ENCODE data around the gene AHNAK.
"Not testable (repeated sequence)": the region's sequence is repeated elsewhere in the genome, so short reads cannot be mapped to it uniquely, and the experiment has no call there.

The AHNAK gene

DNA sequence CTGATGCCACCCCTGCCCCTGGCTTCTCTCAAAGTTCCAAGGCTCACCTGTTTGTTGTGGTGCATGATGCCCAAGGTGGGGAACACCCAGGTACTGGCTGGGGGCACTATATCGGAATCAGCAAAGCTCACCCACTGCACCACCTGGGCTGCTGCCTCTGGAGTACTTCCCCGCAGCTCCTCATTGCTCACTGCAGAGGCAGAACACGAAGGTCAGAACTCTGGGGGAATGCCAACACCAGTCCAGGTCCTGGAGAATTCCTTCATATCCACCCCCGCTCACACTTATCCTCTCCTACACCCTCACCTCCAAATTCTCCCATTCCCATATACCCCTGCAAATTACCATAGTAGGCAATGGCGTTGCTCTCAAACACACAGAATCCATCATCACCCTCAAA is 24.9 kb upstream of the AHNAK start:
- DNase-seq = not testable (repeated sequence)

DNA sequence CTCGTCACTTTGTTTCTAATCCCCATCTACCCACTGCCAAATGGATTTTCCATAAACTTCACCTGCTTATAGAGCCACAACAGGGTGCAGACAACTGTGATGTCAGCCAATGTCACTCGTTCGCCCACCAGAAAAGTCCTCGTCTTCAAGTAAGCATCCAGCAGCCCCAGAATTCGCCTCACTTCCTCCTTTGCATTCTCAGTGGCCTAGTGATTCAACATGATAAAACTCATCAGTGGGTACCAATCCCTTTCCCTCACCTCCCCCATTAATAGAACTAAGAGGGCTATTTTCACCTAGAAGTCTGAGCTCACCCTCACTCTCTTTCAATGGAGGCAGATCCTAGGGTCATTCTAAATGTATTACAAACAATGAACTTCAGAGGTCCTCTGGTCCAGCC is 24.3 kb upstream of the AHNAK start:
- DNase-seq = not testable (repeated sequence)

DNA sequence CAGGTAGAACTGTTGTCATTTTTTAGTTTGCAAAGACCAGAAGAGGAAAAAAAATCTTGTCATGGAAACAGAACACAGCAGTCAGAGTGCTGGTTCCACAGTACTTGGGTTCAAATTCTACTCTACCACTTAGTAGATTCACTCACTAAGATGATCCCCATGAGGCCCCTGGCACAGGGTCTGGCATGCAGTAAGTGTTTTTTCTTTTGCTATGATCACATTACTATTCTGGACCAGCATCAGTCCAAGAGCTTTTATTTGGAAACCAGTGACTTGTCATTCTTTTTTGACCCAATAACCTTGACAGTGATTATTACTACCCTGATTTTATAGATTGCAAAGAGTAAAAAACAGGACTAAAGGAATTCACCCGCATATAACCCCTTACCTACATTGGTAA is 23.0 kb upstream of the AHNAK start:
- DNase-seq = no peak

DNA sequence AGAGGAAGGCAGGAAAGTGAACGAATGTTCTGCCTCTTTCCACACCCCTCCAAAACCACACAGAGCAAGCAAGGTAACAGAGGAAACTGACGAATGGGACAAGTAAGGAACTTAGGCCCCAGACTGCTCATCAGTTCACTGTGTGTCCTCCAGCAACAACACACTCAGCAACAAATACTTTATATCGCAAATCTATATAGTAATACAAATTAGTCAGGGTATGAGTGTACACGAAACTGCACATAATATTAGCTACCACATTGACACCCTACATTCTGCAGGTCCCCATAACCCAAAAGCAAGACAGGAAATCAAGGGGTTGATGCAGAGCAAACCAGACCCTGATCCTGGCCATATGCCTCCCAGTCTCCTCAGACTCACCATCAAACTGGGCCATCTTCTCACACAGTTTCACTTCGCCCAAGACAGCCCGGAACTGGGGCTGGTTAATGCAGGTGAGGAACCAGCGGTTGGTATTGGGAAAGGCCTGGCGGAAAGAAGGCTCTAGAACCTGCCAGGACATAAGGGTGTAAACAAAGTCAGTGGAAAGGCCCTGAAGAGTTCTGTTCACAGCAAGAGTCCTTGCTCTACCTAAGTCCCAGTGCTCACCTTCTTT is 20.5 kb upstream of the AHNAK start:
- DNase-seq = no peak

GRCh38 chr11:62566247-62566646 is 19.6 kb upstream of the AHNAK start:
- no peak for DNase-seq

- DNase-seq = no peak
Measured at GRCh38 chr11:62565100-62565802, 18.6 kb upstream of the AHNAK start.

GRCh38 chr11:62561677-62562230 is 15.1 kb upstream of the AHNAK start:
- not testable (repeated sequence) for DNase-seq

DNA sequence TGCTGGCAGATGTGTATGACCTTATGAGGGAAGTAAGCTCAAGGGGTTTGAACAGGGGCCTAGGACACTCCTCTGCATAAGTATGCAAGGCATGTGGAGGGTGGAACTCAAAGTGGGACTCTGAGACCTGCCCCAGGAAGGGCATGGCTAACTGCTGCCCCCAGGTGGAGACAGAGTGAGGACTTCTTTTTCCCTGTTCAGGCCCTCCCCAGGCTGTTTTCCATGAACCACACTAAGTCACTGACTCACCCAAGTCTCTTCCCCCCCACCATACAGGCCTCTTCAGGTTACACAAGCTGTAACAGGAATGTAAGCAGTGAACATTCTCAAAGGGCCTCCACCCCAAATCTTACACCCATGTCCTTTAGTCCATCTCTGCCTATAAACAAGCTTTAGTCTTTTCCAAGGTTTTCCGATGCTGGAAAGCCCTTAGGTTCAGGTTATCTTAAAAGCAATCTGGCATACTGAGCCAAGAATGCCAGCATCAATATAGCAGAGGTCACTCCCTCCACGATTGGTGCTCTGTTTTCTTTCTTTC is 14.0 kb upstream of the AHNAK start:
- DNase-seq = peak; percentile 74

GRCh38 chr11:62559626-62560025 is 13.0 kb upstream of the AHNAK start:
- DNase-seq = not testable (repeated sequence)

GRCh38 chr11:62559204-62559603 is 12.6 kb upstream of the AHNAK start:
- no peak for DNase-seq

- no peak for DNase-seq
Measured at GRCh38 chr11:62558669-62559068, 12.1 kb upstream of the AHNAK start.

DNA sequence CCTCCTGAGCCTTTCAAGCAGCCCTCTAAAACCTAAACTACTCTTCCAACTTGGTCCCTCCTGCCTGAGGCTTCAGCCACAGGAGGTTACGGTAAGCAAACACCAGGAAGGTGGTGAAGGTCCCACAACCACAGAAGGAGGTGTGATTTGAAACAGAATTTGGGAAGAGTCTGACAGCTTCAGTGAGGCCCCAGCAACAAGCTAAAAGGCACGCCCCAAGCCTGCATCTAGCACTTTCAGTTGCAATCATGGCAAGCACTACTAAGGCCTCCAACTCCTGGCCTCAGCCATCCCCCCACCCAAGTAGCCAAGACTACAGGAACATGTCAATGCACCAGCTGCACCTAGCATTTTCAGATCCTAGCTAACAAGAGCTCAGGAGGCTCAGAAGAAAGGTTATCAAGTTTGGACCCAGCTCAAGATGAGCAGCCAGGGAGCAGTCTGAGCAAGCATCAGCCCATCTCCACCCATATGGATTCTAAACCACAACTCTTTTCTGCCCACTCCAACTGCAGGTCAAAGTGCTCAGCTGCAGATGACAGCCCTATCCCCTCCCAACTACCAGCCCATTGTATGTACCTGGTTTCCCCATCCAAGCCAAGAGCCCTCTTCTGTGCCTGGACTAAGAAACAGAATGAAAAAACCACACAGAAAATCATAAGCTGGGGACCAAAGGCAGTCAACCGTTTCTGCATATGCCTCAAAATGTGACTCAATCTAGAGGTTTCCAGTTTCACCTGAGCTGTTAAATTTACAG is 10.4 kb upstream of the AHNAK start:
- DNase-seq = peak; percentile 41

DNA sequence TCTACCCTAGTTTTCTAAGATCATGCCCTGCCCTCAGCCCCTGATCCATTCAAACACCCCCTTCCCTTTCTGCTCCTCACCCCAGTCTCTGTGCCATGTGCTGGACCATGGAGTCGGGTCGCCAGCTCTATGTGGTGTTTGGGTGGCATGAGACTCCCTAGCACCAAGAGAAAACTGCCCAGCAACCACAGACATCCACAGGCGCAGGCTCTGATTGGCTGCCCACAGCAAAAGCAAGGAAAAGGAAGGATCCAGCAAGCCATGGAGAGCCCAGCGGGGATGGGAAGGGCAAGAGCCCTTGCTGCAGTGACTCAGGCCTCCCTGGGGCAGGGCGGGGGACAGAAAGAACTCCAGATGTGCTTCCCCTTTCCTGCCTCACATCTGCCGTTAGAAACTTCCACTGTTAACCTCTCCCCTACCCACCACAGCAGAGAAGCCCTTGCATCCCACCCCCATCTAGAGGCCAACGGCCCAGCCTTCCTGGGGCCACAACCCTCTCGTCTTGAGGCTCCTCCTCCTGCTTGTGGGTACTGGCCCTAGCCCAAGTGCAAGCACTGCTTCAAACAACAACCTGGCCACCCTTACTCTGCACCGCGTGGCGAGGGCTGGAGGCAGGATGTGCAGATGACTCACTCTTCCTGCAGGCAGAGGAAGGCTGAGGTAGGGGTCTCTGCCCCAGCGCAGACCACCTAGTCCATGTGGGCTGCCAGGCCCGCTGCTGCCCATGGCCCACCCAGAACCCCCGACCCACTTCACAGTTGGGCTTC is 9.7 kb upstream of the AHNAK start:
- DNase-seq = peak; percentile 75

DNA sequence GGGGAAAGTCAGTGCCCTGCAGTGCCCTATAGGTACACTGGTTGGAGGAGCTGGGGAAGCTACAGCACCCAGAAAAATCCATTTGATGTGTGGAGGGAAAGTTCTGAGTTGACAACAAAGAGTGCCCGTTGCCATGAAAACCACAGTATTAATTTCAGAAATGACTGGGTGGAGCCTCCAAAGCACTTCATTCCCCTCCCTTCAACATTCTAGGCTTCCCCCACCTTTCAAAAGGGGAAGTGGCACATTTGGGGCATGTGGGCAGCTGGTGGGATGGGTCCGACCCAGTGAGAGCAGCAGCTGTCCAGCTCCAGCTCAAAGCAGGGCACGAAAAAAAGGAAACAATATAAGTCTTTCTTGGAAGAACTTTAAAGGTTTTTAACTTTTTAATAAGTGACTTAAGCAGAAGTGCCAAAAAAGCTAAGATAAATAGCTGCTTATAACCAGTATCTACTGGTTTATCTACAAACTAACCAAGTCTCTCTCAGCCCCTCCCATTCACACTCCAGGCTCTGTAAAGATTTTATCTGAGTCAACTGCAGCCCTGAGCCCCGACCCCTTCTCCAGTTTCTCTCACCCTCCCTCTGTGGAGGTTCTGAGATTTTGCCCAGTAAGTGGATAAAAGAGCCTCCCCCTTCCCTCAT is 9.0 kb upstream of the AHNAK start:
- peak; percentile 53 for DNase-seq

- DNase-seq = no peak
Measured at GRCh38 chr11:62554387-62555167, 8.0 kb upstream of the AHNAK start.

- no peak for DNase-seq
Measured at GRCh38 chr11:62553839-62554361, 7.3 kb upstream of the AHNAK start.

GRCh38 chr11:62553080-62553838 is 6.7 kb upstream of the AHNAK start:
- DNase-seq = peak; percentile 30

- no peak for DNase-seq
Measured at GRCh38 chr11:62552485-62553079, 6.0 kb upstream of the AHNAK start.

DNA sequence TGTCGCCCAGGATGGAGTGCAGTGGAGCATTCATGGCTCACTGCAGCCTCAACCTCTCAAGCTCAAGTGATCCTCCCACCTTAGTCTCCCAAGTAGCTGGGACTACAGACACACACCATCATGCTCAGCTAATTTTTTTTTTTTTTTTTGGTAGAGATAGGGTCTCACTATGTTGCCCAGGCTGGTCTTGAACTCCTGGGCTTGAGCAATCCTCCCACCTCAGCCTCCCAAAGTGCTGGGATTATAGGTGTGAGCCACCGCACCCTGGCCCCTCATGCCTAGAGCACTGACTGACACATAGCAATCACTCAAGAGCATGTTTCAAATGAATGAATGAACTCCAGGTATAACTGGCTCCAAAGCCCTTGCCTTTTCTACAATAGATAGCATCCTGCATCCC is 3.9 kb upstream of the AHNAK start:
- not testable (repeated sequence) for DNase-seq
